SJCRH30 (cell line): Measurements from ENCODE around the gene CDON. TPM values are rescaled to one million over a fixed set of nuclear protein-coding genes. Genes with fewer than 3 reads are reported as not detected.

Experiments
- DNase-seq, 2 experiments: peaks; one replicate each; pipeline ENCODE4 v3.0.0-alpha.2; 2015 to 2020
- H3K27ac ChIP-seq: fragments of 250-450 bp; sonication (Bioruptor Pico); 2 replicates; pipeline ENCODE4 v1.5.1; 2020; ENCODE audit warnings: mild to moderate bottlenecking, moderate library complexity
- H3K27me3 ChIP-seq: fragments of 250-450 bp; sonication (Bioruptor Pico); 2 replicates; pipeline ENCODE4 v1.5.1; 2020; ENCODE audit warnings: mild to moderate bottlenecking, moderate library complexity
- H3K36me3 ChIP-seq: fragments of 250-450 bp; sonication (Bioruptor Pico); 2 replicates; pipeline ENCODE4 v1.5.1; 2020; ENCODE audit warnings: mild to moderate bottlenecking, moderate library complexity
- H3K4me1 ChIP-seq: fragments of 250-450 bp; sonication (Bioruptor Pico); 2 replicates; pipeline ENCODE4 v1.5.1; 2020; ENCODE audit warnings: mild to moderate bottlenecking, moderate library complexity
- H3K4me3 ChIP-seq: fragments of 250-450 bp; sonication (Bioruptor Pico); 2 replicates; pipeline ENCODE4 v1.5.1; 2020; ENCODE audit warnings: mild to moderate bottlenecking, moderate library complexity
- H3K9me3 ChIP-seq: fragments of 250-450 bp; sonication (Bioruptor Pico); replicated peaks from 2 replicates; pipeline ENCODE4 v1.5.1; 2020; ENCODE audit warnings: mild to moderate bottlenecking, moderate library complexity
- total RNA-seq: library from RNA; depleted of rRNA; stranded (reverse); fragments of >200 nt; shearing (Covaris generic); gene quantifications from 2 replicates; pipeline ENCODE4 v1.2.3, GENCODE V29; 2014; rRNA removed

The CDON gene, protein sequence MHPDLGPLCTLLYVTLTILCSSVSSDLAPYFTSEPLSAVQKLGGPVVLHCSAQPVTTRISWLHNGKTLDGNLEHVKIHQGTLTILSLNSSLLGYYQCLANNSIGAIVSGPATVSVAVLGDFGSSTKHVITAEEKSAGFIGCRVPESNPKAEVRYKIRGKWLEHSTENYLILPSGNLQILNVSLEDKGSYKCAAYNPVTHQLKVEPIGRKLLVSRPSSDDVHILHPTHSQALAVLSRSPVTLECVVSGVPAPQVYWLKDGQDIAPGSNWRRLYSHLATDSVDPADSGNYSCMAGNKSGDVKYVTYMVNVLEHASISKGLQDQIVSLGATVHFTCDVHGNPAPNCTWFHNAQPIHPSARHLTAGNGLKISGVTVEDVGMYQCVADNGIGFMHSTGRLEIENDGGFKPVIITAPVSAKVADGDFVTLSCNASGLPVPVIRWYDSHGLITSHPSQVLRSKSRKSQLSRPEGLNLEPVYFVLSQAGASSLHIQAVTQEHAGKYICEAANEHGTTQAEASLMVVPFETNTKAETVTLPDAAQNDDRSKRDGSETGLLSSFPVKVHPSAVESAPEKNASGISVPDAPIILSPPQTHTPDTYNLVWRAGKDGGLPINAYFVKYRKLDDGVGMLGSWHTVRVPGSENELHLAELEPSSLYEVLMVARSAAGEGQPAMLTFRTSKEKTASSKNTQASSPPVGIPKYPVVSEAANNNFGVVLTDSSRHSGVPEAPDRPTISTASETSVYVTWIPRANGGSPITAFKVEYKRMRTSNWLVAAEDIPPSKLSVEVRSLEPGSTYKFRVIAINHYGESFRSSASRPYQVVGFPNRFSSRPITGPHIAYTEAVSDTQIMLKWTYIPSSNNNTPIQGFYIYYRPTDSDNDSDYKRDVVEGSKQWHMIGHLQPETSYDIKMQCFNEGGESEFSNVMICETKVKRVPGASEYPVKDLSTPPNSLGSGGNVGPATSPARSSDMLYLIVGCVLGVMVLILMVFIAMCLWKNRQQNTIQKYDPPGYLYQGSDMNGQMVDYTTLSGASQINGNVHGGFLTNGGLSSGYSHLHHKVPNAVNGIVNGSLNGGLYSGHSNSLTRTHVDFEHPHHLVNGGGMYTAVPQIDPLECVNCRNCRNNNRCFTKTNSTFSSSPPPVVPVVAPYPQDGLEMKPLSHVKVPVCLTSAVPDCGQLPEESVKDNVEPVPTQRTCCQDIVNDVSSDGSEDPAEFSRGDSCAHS (N-terminal part only)
- 59.6 and 76.1 TPM in 2 replicates for total RNA-seq

DNA sequence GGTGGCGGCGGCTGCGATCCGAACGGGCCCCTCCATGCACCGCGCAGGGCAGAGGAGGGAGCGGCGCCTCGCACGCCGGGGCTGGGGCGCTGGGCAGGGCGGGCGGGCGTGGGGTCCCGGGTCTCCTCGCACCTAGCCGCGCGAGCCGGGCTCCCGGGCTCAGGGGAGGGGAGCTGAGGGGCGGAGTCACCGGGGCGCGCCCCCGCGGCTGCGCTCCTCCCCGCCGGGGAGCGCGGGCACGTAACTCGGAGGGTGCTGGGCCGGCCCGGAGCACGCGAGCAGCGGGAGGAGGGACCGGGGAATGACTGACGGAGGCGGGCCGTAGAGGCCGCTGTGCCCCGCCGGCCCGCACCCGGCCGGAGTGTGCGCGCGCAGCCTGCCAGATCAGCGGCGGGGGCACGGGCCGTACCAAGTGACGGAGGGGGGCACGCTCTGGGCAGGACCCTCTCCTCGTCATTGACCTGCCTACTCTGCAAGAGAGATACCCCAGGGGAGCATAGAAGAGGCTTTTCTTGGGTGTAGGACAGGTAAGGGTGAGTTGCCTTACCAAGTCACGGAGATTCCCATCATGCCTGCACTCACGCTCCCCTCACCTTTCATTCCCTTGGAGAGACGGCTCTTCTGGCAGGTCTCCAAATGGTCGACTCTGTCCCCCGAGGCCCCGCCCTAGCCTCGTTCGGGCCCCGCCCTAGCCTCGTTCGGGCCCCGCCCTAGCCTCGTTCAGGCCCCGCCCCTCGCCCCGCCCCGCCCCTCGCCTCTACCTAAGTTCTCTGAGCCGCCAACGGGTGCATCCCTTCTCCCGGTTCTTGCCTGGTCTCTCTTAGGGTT, at the start of gene CDON:
CDON (minus strand) TSS at position 188 of the 828 bp plus-strand sequence. CDS start 39,390 bp downstream, outside the sequence.
- Histone ChIP-seq H3K4me1 (no peaks in the 10 kb centered on the region), H3K36me3 (0 out of 2 replicates have a peak, but pooled peaks cover 4% of the 10 kb centered on the region), H3K27ac (peak within 1 kb of the TSS; percentile 99), H3K4me3 (peak within 1 kb of the TSS; percentile 67), H3K27me3 (no peaks in the 10 kb centered on the region), H3K9me3 (no peaks in the 10 kb centered on the region)
- peak; percentile 89 to 92 for DNase-seq

DNA sequence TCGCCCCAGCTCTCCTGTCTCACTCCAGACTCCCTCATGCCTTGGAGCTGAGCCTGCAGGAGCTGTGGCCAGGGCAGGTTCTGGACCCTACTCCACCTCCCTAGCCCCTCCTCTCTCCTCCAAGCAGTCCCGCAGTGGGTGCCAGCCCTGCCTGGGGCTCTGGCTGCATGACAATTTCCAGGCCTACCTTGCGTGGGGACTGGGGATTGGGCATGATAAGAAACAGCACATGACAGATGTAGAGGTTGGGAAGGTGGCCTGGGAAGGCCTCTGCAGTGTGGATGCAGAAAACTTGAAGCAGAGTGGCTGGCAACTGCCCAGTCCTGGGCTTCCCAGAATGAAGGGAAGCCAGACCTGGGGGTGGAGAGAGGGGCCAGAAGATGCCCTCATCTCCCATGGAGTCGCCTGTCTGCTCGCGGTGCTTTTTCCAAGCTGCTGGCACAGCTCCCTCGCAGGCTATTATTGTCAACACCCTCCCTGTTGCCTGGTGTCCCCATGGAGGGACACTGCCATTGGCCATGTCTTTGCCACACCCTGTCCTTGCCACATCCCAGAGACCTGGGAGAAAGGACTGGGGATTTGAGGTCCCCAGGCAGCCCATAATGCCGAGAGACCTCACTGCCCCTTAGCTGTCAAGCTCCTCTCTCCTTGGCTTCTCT, 48.9 kb upstream of the CDON start:
- Histone ChIP-seq H3K9me3 (no peaks in the 10 kb centered on the region), H3K4me3 (no peak overlapping the region), H3K27ac (no peak overlapping the region), H3K4me1 (peaks cover 56% of the 10 kb centered on the region), H3K36me3 (no peaks in the 10 kb centered on the region), H3K27me3 (no peaks in the 10 kb centered on the region)
- no peak for DNase-seq

DNA sequence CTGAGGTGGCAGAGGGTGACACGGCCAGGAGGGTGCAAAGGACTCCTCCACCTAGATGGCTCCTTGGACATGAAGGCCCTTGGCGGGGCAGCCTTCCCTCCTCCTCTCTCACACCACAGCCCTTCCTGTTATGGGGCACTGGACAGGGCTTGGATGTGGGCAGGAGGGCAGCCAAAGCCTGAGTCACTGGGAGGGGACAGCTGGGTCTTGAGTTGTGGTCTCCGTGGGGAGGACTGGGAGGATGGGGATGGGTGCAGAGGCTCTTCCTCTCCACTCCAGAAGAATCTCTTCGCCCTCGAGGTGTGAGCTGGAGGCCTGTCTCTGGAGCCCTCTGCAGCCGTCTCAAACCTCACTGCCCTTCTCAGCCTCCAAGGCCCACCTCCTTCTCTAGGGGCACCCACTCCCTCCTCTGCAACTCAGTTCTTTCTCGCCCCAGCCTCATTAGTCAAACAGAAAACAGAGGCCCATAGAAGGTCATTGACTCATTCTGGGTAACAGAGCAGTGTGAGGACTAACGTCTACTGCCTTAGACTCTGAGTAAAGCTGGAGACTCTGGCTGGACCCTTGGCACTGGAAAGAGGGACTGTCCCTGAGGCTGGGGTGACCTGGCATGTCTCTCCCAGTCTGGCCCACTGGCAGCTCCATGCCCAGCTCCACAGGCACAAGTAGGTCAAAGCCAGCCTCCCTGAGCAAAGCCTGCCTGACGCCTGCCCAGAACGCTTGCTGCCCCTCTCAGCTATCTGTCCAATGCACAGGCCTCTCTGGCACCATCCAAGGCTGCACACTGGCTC, 47.5 kb upstream of the CDON start:
- Histone ChIP-seq H3K4me3 (no peak overlapping the region), H3K9me3 (no peaks in the 10 kb centered on the region), H3K36me3 (no peaks in the 10 kb centered on the region), H3K4me1 (peaks cover 45% of the 10 kb centered on the region), H3K27me3 (no peaks in the 10 kb centered on the region), H3K27ac (peak overlapping the region; percentile 26)
- peak in 1 of 2 experiments; percentile 49 for DNase-seq

DNA sequence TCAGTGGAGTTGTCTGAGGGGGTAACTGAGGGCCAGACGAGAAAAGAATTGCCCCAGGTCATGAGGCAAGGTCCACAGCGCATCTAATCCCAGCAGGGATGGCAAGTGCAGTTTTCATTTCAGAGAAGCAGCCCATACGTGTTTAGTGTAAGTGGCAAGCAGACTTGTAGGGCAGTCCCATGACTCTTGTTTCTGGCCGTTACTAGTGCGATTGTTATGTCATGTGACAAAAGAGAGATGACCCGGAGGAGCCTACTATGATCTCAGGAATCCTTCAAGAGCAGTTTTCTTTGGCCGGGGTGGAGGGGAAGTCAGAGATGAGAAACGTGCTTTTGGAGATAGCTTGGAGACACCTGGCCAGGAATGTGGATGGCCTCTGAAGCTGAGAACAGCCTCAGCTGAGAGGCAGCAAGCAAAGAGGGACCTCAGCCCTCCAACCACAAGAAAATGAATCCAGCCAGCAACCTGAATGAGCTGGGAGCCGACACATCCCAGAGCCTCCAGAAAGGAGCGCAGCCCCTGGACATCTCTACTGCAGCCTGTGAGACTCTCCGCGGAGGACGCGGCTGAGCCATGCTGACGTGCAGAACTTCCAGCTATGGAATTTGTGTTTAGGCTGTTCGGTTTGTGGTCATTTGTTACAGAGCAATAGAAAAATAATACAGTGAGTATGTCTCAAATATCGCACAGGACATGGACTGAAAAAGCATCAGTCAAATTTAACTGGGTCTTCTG, 44.1 kb upstream of the CDON start:
- Histone ChIP-seq H3K9me3 (no peaks in the 10 kb centered on the region), H3K27me3 (no peaks in the 10 kb centered on the region), H3K4me3 (no peak overlapping the region), H3K36me3 (no peaks in the 10 kb centered on the region), H3K4me1 (peaks cover 43% of the 10 kb centered on the region), H3K27ac (no peak overlapping the region)
- DNase-seq: no peak

DNA sequence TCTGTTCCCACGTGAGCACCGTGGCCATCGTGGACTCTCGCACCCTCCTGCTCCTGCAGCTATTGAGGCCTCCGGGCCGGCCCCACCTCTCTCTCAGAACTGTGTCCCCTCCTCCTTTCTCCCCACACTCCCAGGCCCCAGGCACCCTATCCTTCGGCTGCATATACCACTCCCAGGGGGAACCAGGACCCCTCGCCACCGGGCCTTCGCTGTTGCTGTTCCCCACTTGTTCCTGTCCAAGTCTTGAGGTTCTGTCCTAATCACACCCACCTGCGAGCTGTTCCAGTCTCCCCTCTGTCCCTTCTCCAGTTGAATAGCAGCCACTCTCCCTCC, 43.0 kb upstream of the CDON start:
- H3K27me3 ChIP-seq: no peaks in the 10 kb centered on the region
- H3K9me3 ChIP-seq: no peaks in the 10 kb centered on the region
- H3K4me1 ChIP-seq: peaks cover 52% of the 10 kb centered on the region
- H3K36me3 ChIP-seq: no peaks in the 10 kb centered on the region
- H3K4me3 ChIP-seq: no peak overlapping the region
- DNase-seq: no peak
- H3K27ac ChIP-seq: no peak overlapping the region

DNA sequence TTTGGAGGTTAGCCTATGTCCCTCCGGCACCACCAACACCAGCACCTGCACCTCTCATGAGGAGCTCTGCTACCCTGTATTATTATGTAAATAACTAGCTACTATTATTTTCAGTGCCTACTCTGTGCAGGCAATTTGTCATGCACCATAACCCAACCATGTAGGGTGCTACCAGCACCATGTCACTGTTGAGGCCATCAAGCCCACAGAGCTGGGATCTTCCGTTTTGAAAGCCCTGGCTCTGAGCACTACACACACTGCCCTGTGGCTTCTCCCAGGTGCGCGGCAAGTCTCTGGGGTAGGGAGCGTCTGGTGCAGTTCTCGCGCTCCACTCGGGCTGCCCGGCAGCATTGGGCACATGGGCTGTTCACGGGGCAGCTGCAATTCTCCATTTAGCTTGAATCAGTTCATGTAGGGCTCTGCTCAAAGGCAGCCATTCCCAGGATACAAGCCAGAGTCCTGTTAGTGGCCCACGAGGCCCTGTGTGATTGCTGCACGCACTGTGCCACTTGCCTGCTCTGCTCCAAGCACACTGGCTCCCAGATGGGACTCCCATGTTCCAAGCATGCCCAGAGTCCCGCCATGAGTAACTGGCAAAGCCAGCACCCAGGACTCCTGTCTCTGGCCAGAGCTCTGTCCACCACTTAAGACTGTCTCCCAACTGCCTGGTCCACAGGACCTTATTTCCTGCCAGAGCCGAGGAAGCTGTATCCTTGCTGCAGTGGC, 42.5 kb upstream of the CDON start:
- DNase-seq: no peak
- H3K27me3 ChIP-seq: no peaks in the 10 kb centered on the region
- H3K4me3 ChIP-seq: no peak overlapping the region
- no peaks in the 10 kb centered on the region for H3K9me3 ChIP-seq
- H3K36me3 ChIP-seq: no peaks in the 10 kb centered on the region
- H3K27ac ChIP-seq: peak overlapping the region; percentile 100
- peaks cover 54% of the 10 kb centered on the region for H3K4me1 ChIP-seq

DNA sequence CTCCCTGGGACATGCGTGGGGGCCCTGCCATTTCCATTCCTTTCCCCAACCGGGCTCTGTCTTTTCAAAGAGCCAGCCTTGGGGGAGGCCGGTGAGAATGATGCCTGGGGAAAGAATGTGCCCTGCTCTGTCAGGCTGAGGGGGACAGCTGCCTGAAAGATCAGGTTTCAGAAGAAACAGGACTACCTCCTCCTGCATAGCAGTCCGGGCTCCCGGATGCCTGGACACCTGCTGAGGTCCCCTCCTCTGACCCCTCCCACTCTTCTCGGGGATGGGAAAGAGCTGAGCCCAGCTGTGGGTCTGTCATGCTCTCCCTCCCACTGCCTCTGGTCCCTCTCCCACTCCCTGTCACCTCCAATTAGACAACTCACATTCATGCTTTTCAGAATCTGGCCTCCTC, 41.8 kb upstream of the CDON start:
- Histone ChIP-seq H3K27me3 (no peaks in the 10 kb centered on the region), H3K9me3 (no peaks in the 10 kb centered on the region), H3K27ac (peak overlapping the region; percentile 100), H3K4me3 (no peak overlapping the region), H3K4me1 (peaks cover 56% of the 10 kb centered on the region), H3K36me3 (no peaks in the 10 kb centered on the region)
- DNase-seq: peak; percentile 94 to 95

DNA sequence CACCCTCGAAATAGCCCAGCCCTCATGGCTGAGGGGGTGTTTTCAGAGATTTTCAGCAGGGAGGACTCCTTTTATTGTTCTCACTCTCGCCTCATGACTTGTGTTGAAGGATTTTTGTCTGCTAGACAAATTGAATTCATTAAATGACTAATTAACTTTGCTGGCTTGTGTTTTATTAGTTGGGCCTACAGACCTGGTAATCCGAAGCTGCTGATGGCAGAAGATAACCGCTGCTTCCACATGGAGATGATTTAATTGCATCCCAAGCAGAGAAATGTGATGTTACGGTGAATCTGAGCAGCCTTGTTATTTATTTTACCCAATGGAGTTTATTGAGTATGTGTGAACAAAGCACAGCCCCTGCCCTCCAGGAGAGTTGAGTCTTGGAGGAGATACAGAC, 40.5 kb upstream of the CDON start:
- H3K9me3 ChIP-seq: no peaks in the 10 kb centered on the region
- peak overlapping the region; percentile 100 for H3K27ac ChIP-seq
- H3K4me3 ChIP-seq: no peak overlapping the region
- H3K27me3 ChIP-seq: no peaks in the 10 kb centered on the region
- H3K4me1 ChIP-seq: peaks cover 65% of the 10 kb centered on the region
- no peaks in the 10 kb centered on the region for H3K36me3 ChIP-seq
- no peak for DNase-seq

DNA sequence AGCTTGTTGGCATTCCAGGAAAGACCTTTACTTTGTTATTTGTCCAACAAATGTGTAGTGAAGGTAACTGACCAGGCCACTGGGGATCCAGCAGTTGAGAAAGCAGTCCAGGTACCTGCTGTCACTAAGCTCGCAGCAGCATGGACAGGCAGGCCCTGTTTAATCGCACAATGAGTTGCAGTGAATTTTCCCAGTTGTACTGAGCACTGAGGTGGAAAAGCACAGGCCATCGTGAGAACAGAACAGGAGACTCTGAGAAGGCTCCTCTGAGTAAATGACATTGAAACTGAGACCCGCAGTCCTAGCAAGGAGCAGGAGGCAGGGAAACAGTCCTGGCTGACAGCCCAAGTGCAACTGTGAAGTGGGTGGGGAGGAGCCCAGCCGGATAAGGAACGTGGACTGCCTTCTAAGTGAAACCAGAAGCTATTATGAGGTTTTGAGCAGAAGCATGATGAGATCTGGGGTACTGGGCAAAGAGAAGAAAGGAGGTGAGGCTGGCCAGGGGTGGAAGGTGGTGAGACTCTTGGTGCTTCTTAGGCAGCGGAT, 39.8 kb upstream of the CDON start:
- H3K9me3 ChIP-seq: no peaks in the 10 kb centered on the region
- peak; percentile 72 to 82 for DNase-seq

DNA sequence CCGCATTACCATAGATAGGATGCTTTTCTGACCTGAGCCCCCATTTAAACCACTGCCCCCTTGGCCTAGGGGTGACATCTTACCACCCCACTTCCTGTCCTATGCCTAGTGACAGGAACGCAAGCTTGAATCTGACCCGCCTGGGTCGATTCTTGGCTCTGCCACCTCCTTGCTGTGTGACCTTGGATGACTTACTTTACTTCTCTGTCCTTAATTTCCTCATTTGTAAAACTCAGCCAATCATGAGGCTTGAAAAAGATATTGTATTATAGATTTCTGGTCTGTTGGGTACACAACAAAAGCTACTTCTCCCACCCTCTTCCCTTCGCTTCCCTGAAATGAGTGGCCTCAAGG, 39.2 kb upstream of the CDON start:
- H3K4me1 ChIP-seq: peaks cover 71% of the 10 kb centered on the region
- H3K36me3 ChIP-seq: no peaks in the 10 kb centered on the region

More for the DNA sequence above, 39.8 kb upstream of the CDON start:
- Histone ChIP-seq H3K27ac (peak overlapping the region; percentile 100), H3K27me3 (no peaks in the 10 kb centered on the region), H3K4me3 (no peak overlapping the region), H3K36me3 (no peaks in the 10 kb centered on the region), H3K4me1 (peaks cover 71% of the 10 kb centered on the region)

DNA sequence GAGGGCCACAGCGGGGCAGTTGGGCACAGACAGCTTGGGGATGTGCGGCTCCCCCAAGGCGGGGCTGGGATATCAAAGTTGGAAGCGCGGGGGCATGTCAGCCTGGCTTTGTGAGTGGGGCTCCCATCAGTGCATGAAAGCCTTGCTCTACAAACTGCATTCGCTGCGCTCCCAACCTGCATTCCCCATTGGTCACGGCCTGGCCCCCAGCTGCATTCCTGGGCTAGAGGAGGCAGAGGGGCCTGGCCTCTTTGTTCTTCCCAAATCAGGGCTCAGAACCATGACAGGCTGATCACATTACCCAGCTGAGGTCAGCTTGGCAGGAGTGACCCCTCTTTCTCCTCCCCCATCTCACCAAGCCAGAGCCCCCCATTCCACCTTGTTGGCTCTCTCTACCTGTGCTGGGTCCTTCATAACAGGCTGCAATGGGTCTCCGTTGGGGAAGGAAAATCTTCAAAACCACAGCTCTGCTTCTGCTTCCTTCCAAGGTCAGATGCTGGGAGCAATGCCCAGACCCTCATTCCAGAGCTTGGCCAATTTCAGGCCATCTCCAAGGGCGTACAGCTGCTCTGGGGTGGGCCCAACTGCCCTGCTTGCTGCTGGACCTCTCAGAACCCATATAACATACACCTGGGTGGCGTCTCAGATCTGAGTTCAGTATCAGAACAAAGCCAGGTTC, 38.7 kb upstream of the CDON start:
- no peaks in the 10 kb centered on the region for H3K36me3 ChIP-seq
- peak overlapping the region; percentile 100 for H3K27ac ChIP-seq
- no peaks in the 10 kb centered on the region for H3K9me3 ChIP-seq
- H3K4me1 ChIP-seq: peaks cover 71% of the 10 kb centered on the region
- H3K4me3 ChIP-seq: peak overlapping the region; percentile 26
- DNase-seq: peak; percentile 95 to 96
- no peaks in the 10 kb centered on the region for H3K27me3 ChIP-seq

More for the DNA sequence above, 39.2 kb upstream of the CDON start:
- no peaks in the 10 kb centered on the region for H3K9me3 ChIP-seq
- H3K4me3 ChIP-seq: no peak overlapping the region
- no peak for DNase-seq
- no peaks in the 10 kb centered on the region for H3K27me3 ChIP-seq
- H3K27ac ChIP-seq: peak overlapping the region; percentile 100
